HG03575 (cell line): ENCODE results near the gene FAM193B.

ENCODE experiments used
- ATAC-seq: cut with Tn5 transposase; IDR thresholded peaks from one replicate; pipeline ENCODE4 v1.9.1; 2021; ENCODE audit not compliant: unreplicated experiment, insufficient number of reproducible peaks, low FRiP score; ENCODE audit errors: extremely low read depth

FAM193B gene

GRCh38 chr5:177507596-177508220, 46.7 kb downstream of the FAM193B start:
- no peak for ATAC-seq

- no peak for ATAC-seq
These were observed 47.2 kb downstream of the FAM193B start for GRCh38 chr5:177507165-177507564.

- no peak for ATAC-seq
These were observed 49.3 kb downstream of the FAM193B start for GRCh38 chr5:177505075-177505474.

- no peak for ATAC-seq
These were observed 50.0 kb downstream of the FAM193B start for GRCh38 chr5:177504086-177505056.

- no peak for ATAC-seq
These were observed 50.8 kb downstream of the FAM193B start for GRCh38 chr5:177503351-177504085.

- ATAC-seq = no peak
These were observed 51.5 kb downstream of the FAM193B start for GRCh38 chr5:177502886-177503285.

GRCh38 chr5:177501874-177502678, 52.3 kb downstream of the FAM193B start:
- no peak for ATAC-seq

- ATAC-seq = no peak
These were observed 53.5 kb downstream of the FAM193B start for GRCh38 chr5:177500685-177501522.

GRCh38 chr5:177499842-177500241, 54.5 kb downstream of the FAM193B start:
- no peak for ATAC-seq

- no peak for ATAC-seq
These were observed 56.2 kb downstream of the FAM193B start for GRCh38 chr5:177498013-177498787.

- no peak for ATAC-seq
These were observed 56.9 kb downstream of the FAM193B start, which contains the start of gene PDLIM7 for GRCh38 chr5:177497292-177498012. Gene PDLIM7, minus strand, starts transcription at chr5:177497604. Its CDS starts 1,092 bp downstream, at chr5:177496512.

GRCh38 chr5:177496727-177497291, 57.6 kb downstream of the FAM193B start:
- ATAC-seq = no peak

- no peak for ATAC-seq
These were observed 58.2 kb downstream of the FAM193B start for GRCh38 chr5:177496070-177496726.

GRCh38 chr5:177495243-177496060, 58.9 kb downstream of the FAM193B start:
- no peak for ATAC-seq
